ENCODE data around the gene CENPP. TPM values are rescaled to one million over a fixed set of nuclear protein-coding genes. Genes with fewer than 3 reads are reported as not detected.
"Not testable (repeated sequence)": the region's sequence is repeated elsewhere in the genome, so short reads cannot be mapped to it uniquely, and the experiment has no call there.

CENPP gene
- total RNA-seq, 1 experiment from 2014 or later = 14.3 TPM

DNA sequence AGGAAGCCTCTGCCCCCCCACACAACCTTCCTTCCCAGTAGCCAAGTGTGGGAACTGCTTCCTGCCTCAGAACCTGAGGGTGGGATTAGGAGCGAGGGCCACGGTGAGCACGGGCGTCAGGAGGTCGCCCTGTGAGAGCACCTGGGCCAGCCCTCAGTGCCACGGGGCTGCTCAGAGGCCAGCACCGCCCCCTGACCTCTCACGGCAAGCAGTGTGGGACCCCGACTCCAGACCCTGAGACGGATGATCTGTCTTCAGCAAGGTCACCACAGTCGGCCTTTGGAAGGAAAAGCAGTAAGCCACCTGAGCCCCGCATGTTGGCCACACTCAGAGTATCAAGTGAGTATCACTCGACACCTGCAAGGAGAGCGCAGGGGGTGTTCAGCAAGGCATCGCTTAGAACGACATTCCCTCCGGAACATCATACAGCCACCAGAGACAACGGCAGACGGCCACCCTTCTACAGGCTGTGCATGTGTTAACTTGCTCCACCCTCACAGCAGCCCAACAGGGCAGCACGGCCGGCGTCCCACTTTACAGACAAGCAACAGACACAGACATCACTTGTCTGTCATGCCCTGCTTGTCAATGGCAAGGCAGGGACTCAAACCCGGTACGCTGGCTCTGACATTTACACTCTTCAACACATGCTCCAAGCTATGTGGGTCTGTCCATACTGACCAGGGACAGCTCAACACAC is 294.0 kb downstream of the CENPP start (continued):
- no peak for TF ChIP-seq NFE2L1 (CRISPR knock-in tag; IDR thresholded peaks at IDR 0.05)
- no peak for TF ChIP-seq GTF2I (CRISPR knock-in tag; conservative IDR thresholded peaks at IDR 0.05)

DNA sequence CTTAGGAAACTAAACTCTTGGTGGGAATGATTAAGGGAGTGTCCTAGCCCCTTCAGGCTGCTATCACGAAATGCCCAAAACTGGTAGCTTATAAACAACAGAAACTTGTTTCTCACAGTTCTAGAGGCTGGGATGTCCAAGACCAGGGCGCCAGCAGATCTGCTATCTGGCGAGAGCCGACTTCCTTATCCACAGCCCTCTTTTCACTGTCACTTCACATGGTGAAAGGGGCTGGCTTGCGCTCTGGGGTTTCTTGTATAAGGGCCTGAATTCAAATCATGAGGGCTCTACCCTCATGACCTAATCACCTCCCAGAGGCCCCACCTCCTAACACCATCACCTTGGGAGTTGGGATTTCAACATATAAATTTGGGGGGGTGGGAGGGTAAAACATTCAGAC is 295.1 kb downstream of the CENPP start:
- ChIA-PET CTCF (no interaction called here), POLR2A (no interaction called here)
- H3K4me3 Mint-ChIP-seq = no peak overlapping the region
- no peaks in the 10 kb centered on the region for H3K9me3 Mint-ChIP-seq
- ATAC-seq = no peak
- no peak overlapping the region for H3K27ac Mint-ChIP-seq
- TF ChIP-seq ZNF219 (CRISPR knock-in tag; IDR thresholded peaks at IDR 0.05; ENCODE audit: borderline replicate concordance) (no peak), USF1 (CRISPR knock-in tag; IDR thresholded peaks at IDR 0.05) (no peak), IRF2 (CRISPR knock-in tag; IDR thresholded peaks at IDR 0.05; ENCODE audit: borderline replicate concordance, low read depth) (no peak), ZNF317 (CRISPR knock-in tag; IDR thresholded peaks at IDR 0.05; ENCODE audit: borderline replicate concordance, low read depth) (no peak), NR3C1 (CRISPR knock-in tag; conservative IDR thresholded peaks at IDR 0.05; ENCODE audit: low read depth) (no peak), ZNF281 (CRISPR knock-in tag; IDR thresholded peaks at IDR 0.05) (no peak), ZNF416 (CRISPR knock-in tag; IDR thresholded peaks at IDR 0.05) (no peak), ZNF671 (CRISPR knock-in tag; IDR thresholded peaks at IDR 0.05) (no peak), GABPB1 (CRISPR knock-in tag; IDR thresholded peaks at IDR 0.05) (no peak), ETV6 (CRISPR knock-in tag; IDR thresholded peaks at IDR 0.05) (no peak)
- TF ChIP-seq, protein P1, sequence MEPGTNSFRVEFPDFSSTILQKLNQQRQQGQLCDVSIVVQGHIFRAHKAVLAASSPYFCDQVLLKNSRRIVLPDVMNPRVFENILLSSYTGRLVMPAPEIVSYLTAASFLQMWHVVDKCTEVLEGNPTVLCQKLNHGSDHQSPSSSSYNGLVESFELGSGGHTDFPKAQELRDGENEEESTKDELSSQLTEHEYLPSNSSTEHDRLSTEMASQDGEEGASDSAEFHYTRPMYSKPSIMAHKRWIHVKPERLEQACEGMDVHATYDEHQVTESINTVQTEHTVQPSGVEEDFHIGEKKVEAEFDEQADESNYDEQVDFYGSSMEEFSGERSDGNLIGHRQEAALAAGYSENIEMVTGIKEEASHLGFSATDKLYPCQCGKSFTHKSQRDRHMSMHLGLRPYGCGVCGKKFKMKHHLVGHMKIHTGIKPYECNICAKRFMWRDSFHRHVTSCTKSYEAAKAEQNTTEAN (CRISPR knock-in tag; IDR thresholded peaks at IDR 0.05) = no peak
- TF ChIP-seq, protein P2, sequence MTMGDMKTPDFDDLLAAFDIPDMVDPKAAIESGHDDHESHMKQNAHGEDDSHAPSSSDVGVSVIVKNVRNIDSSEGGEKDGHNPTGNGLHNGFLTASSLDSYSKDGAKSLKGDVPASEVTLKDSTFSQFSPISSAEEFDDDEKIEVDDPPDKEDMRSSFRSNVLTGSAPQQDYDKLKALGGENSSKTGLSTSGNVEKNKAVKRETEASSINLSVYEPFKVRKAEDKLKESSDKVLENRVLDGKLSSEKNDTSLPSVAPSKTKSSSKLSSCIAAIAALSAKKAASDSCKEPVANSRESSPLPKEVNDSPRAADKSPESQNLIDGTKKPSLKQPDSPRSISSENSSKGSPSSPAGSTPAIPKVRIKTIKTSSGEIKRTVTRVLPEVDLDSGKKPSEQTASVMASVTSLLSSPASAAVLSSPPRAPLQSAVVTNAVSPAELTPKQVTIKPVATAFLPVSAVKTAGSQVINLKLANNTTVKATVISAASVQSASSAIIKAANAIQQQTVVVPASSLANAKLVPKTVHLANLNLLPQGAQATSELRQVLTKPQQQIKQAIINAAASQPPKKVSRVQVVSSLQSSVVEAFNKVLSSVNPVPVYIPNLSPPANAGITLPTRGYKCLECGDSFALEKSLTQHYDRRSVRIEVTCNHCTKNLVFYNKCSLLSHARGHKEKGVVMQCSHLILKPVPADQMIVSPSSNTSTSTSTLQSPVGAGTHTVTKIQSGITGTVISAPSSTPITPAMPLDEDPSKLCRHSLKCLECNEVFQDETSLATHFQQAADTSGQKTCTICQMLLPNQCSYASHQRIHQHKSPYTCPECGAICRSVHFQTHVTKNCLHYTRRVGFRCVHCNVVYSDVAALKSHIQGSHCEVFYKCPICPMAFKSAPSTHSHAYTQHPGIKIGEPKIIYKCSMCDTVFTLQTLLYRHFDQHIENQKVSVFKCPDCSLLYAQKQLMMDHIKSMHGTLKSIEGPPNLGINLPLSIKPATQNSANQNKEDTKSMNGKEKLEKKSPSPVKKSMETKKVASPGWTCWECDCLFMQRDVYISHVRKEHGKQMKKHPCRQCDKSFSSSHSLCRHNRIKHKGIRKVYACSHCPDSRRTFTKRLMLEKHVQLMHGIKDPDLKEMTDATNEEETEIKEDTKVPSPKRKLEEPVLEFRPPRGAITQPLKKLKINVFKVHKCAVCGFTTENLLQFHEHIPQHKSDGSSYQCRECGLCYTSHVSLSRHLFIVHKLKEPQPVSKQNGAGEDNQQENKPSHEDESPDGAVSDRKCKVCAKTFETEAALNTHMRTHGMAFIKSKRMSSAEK (CRISPR knock-in tag; IDR thresholded peaks at IDR 0.05; ENCODE audit: borderline replicate concordance) = no peak
- TF ChIP-seq, protein P3, sequence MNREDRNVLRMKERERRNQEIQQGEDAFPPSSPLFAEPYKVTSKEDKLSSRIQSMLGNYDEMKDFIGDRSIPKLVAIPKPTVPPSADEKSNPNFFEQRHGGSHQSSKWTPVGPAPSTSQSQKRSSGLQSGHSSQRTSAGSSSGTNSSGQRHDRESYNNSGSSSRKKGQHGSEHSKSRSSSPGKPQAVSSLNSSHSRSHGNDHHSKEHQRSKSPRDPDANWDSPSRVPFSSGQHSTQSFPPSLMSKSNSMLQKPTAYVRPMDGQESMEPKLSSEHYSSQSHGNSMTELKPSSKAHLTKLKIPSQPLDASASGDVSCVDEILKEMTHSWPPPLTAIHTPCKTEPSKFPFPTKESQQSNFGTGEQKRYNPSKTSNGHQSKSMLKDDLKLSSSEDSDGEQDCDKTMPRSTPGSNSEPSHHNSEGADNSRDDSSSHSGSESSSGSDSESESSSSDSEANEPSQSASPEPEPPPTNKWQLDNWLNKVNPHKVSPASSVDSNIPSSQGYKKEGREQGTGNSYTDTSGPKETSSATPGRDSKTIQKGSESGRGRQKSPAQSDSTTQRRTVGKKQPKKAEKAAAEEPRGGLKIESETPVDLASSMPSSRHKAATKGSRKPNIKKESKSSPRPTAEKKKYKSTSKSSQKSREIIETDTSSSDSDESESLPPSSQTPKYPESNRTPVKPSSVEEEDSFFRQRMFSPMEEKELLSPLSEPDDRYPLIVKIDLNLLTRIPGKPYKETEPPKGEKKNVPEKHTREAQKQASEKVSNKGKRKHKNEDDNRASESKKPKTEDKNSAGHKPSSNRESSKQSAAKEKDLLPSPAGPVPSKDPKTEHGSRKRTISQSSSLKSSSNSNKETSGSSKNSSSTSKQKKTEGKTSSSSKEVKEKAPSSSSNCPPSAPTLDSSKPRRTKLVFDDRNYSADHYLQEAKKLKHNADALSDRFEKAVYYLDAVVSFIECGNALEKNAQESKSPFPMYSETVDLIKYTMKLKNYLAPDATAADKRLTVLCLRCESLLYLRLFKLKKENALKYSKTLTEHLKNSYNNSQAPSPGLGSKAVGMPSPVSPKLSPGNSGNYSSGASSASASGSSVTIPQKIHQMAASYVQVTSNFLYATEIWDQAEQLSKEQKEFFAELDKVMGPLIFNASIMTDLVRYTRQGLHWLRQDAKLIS (CRISPR knock-in tag; IDR thresholded peaks at IDR 0.05; ENCODE audit: borderline replicate concordance) = no peak
- no peak for DNase-seq (ENCODE audit: low spot score)
- peaks cover 24% of the 10 kb centered on the region; the same call in 1 of the 2 replicates for H3K36me3 Mint-ChIP-seq
- H3K27me3 Mint-ChIP-seq (ENCODE audit: low read depth) = no peaks in the 10 kb centered on the region
- H3K4me1 Mint-ChIP-seq = no peaks in the 10 kb centered on the region

- CTCF ChIA-PET; ATAC-seq; DNase-seq (ENCODE audit: low spot score); H3K4me1 Mint-ChIP-seq; H3K27ac Mint-ChIP-seq; H3K27me3 Mint-ChIP-seq (ENCODE audit: low read depth); H3K4me3 Mint-ChIP-seq; POLR2A ChIA-PET; H3K9me3 Mint-ChIP-seq: not testable (repeated sequence)
- peaks cover 21% of the 10 kb centered on the region for H3K36me3 Mint-ChIP-seq
These were observed 298.2 kb downstream of the CENPP start for GRCh38 chr9:92623936-92624335.
